GM12875 (cell line): ENCODE data around the gene FAM24A.
"Not testable (repeated sequence)": the region's sequence is repeated elsewhere in the genome, so short reads cannot be mapped to it uniquely, and the experiment has no call there.

Source experiments
- H3K4me3 ChIP-seq: one replicate; pipeline ENCODE4 v1.5.1; 2011; ENCODE audit warnings: low read depth, low read length, control low read depth
- CTCF ChIP-seq: IDR thresholded peaks from 2 replicates; pipeline ENCODE4 v1.5.1; 2011; ENCODE audit warnings: low read depth, mild to moderate bottlenecking, control low read depth, inconsistent platforms, low read length, moderate library complexity, borderline replicate concordance; ENCODE audit not compliant: insufficient read depth

Gene FAM24A

GRCh38 chr10:122910310-122910709, at the start of gene FAM24A:
TSS of gene FAM24A (plus strand) at chr10:122910610. CDS start at chr10:122911635, 1,025 bp downstream.
- no peak for TF ChIP-seq CTCF
- no peak within 1 kb of the TSS for H3K4me3 ChIP-seq

- H3K4me3 ChIP-seq: no peak overlapping the region
- no peak for TF ChIP-seq CTCF
Observed at GRCh38 chr10:122861711-122862161, 48.7 kb upstream of the FAM24A start.

GRCh38 chr10:122863216-122864193, 46.9 kb upstream of the FAM24A start:
- TF ChIP-seq CTCF: no peak

GRCh38 chr10:122864194-122864592, 46.2 kb upstream of the FAM24A start:
- no peak for TF ChIP-seq CTCF

More at GRCh38 chr10:122863216-122864193, 46.9 kb upstream of the FAM24A start:
- H3K4me3 ChIP-seq: no peak overlapping the region

GRCh38 chr10:122864901-122865300, 45.5 kb upstream of the FAM24A start:
- H3K4me3 ChIP-seq: no peak overlapping the region
- no peak for TF ChIP-seq CTCF

More at GRCh38 chr10:122864194-122864592, 46.2 kb upstream of the FAM24A start:
- H3K4me3 ChIP-seq: no peak overlapping the region

- H3K4me3 ChIP-seq: not testable (repeated sequence)
Observed at GRCh38 chr10:122866757-122867482, 43.5 kb upstream of the FAM24A start.

- H3K4me3 ChIP-seq: not testable (repeated sequence)
Observed at GRCh38 chr10:122868768-122869167, 41.6 kb upstream of the FAM24A start.

GRCh38 chr10:122871947-122872346, 38.5 kb upstream of the FAM24A start:
- H3K4me3 ChIP-seq: not testable (repeated sequence)
